HepG2 (cell line): ENCODE measurements around the gene SMTNL1. TPM values are rescaled to one million over a fixed set of nuclear protein-coding genes. Genes with fewer than 3 reads are reported as not detected.

Experiments
- ARNT ChIP-seq: fragments of 450-650 bp; IDR thresholded peaks from 2 replicates; pipeline ENCODE4 v1.6.1; 2017
- BCL6 ChIP-seq: IDR thresholded peaks from 2 replicates; pipeline ENCODE4 v1.6.1; 2016; ENCODE audit warnings: missing genetic modification reagents, missing compliant biosample characterization
- CTCF ChIP-seq: sonication (generic); formaldehyde crosslinking; IDR thresholded peaks from 2 replicates; pipeline ENCODE4 v1.5.0; 2020; ENCODE audit warnings: mild to moderate bottlenecking, missing genetic modification reagents, moderate library complexity
- EZH2 ChIP-seq: conservative IDR thresholded peaks from 2 replicates; pipeline ENCODE4 v1.6.1; 2012; ENCODE audit warnings: mild to moderate bottlenecking, low read depth, low read length, moderate library complexity
- HHEX ChIP-seq: IDR thresholded peaks from 2 replicates; pipeline ENCODE4 v1.6.1; 2016; ENCODE audit warnings: control low read depth
- HIVEP1 ChIP-seq: sonication (generic); formaldehyde crosslinking; IDR thresholded peaks from 2 replicates; pipeline ENCODE4 v1.4.0; 2020; ENCODE audit warnings: mild to moderate bottlenecking, missing genetic modification reagents
- HNF1B ChIP-seq: sonication (generic); formaldehyde crosslinking; IDR thresholded peaks from 2 replicates; pipeline ENCODE4 v1.5.1; 2020; ENCODE audit warnings: mild to moderate bottlenecking, moderate library complexity, missing genetic modification reagents
- HOXD1 ChIP-seq: sonication (generic); formaldehyde crosslinking; IDR thresholded peaks from 2 replicates; pipeline ENCODE4 v1.5.0; 2020; ENCODE audit warnings: missing genetic modification reagents
- KDM2A ChIP-seq: sonication (generic); formaldehyde crosslinking; IDR thresholded peaks from 2 replicates; pipeline ENCODE4 v1.4.0; 2020; ENCODE audit warnings: low read depth, missing genetic modification reagents, borderline replicate concordance
- SMARCE1 ChIP-seq: fragments of 450-650 bp; IDR thresholded peaks from 2 replicates; pipeline ENCODE4 v1.6.1; 2017; ENCODE audit warnings: borderline replicate concordance
- TIGD3 ChIP-seq: sonication (generic); formaldehyde crosslinking; IDR thresholded peaks from 2 replicates; pipeline ENCODE4 v1.5.1; 2020; ENCODE audit warnings: mild to moderate bottlenecking, missing genetic modification reagents, borderline replicate concordance
- XRCC5 ChIP-seq: fragments of 200-400 bp; formaldehyde crosslinking; optimal IDR thresholded peaks from 2 replicates; pipeline ENCODE3; 2017; ENCODE audit warnings: mild to moderate bottlenecking, low read length
- ZNF142 ChIP-seq: sonication (generic); formaldehyde crosslinking; IDR thresholded peaks from 2 replicates; pipeline ENCODE4 v1.4.0; 2020; ENCODE audit warnings: missing genetic modification reagents
- ZNF143 ChIP-seq: sonication (generic); formaldehyde crosslinking; IDR thresholded peaks from 2 replicates; pipeline ENCODE4 v1.4.0; 2020; ENCODE audit warnings: missing genetic modification reagents
- ZNF224 ChIP-seq: sonication (generic); formaldehyde crosslinking; IDR thresholded peaks from 2 replicates; pipeline ENCODE4 v1.5.0; 2020; ENCODE audit warnings: mild to moderate bottlenecking, missing genetic modification reagents
- ZNF33B ChIP-seq: sonication (generic); formaldehyde crosslinking; IDR thresholded peaks from 2 replicates; pipeline ENCODE4 v1.5.1; 2020; ENCODE audit warnings: mild to moderate bottlenecking, missing genetic modification reagents
- ZNF770 ChIP-seq: sonication (generic); formaldehyde crosslinking; IDR thresholded peaks from 2 replicates; pipeline ENCODE4 v1.5.0; 2020; ENCODE audit warnings: mild to moderate bottlenecking, missing genetic modification reagents
- ZZZ3 ChIP-seq: sonication (generic); formaldehyde crosslinking; IDR thresholded peaks from 2 replicates; pipeline ENCODE4 v1.4.0; 2020; ENCODE audit warnings: missing genetic modification reagents, mild to moderate bottlenecking, borderline replicate concordance
- polyA plus RNA-seq, 8 experiments: library from polyadenylated mRNA; depleted of rRNA in 3 of 8; stranded (reverse) in 7 of 8; unstranded in 1 of 8; fragments of >200 nt; fragmentation: Illumina TruSeq in 4 of 8; extraction: Trizol in 4 of 8; gene quantifications; 2 replicates each; pipeline versions ENCODE4 v1.2.1 to v1.2.3, GENCODE V29; 2011 to 2016; ENCODE audit warnings: low read depth in 4 of 8, missing spikeins in 1 of 8, mixed read lengths in 1 of 8; ENCODE audit not compliant: insufficient read depth in 1 of 8
- total RNA-seq, 5 experiments: library from RNA; depleted of rRNA; stranded (reverse); fragments of >200 nt; fragmentation: Illumina TruSeq; extraction: Trizol; gene quantifications; 2 replicates each; pipeline ENCODE4 v1.2.3, GENCODE V29; 2016; ENCODE audit warnings: low read depth in 1 of 5

The SMTNL1 gene
- total and polyA plus RNA-seq, 2 of the 13 experiments (the other 11 are each of a cell fraction or from before 2014, with no cell fraction given), result 0.04 TPM; not detected in 1

GRCh38 chr11:57527056-57527631 lies 10.3 kb upstream of the SMTNL1 start (continued):
- TF ChIP-seq ZNF142 (no peak), TIGD3 (no peak), BCL6 (CRISPR knock-in tag) (no peak), HHEX (CRISPR knock-in tag) (no peak), ZNF33B (CRISPR knock-in tag) (no peak), HNF1B (CRISPR knock-in tag) (peak; percentile 52), ZNF770 (no peak), EZH2 (no peak), HOXD1 (CRISPR knock-in tag) (no peak), KDM2A (CRISPR knock-in tag) (no peak), ZZZ3 (CRISPR knock-in tag) (no peak), SMARCE1 (no peak), ZNF224 (no peak), ARNT (no peak), ZNF143 (CRISPR knock-in tag) (no peak; the same call in 1 of the 2 replicates), HIVEP1 (no peak), CTCF (CRISPR knock-in tag) (peak; percentile 97), XRCC5 (peak; percentile 49)
